ENCODE data around the gene ZNF496. TPM values are rescaled to one million over a fixed set of nuclear protein-coding genes. Genes with fewer than 3 reads are reported as not detected.

Gene ZNF496
- polyA plus RNA-seq, 4 donors = 1.6 to 16.1 (median 5.2) TPM

GRCh38 chr1:247329097-247329617 is 2.5 kb downstream of the ZNF496 start:
- Histone ChIP-seq H3K36me3 (ENCODE audit: control insufficient read depth in 3 of 3, insufficient read depth in 2 of 3, low read depth in 1 of 3, low read length in 3 of 3) (peaks cover 0 to 40% (median 6%) of the 10 kb centered on the region in 3 donors), H3K9me3 (ENCODE audit: control insufficient read depth in 2 of 2, insufficient read depth in 1 of 2, low read depth in 1 of 2, low read length in 1 of 2) (no peaks in the 10 kb centered on the region), H3K4me1 (ENCODE audit: control insufficient read depth in 3 of 3, insufficient read depth in 2 of 3, low read depth in 1 of 3, low read length in 2 of 3) (peaks cover 2 to 8% (median 4%) of the 10 kb centered on the region in 3 donors), H3K27ac (ENCODE audit: low read depth in 1 of 3, low read length in 2 of 3) (no peak overlapping the region), H3K4me3 (ENCODE audit: low read depth in 1 of 3, low read length in 3 of 3) (no peak overlapping the region), H3K27me3 (ENCODE audit: control insufficient read depth in 3 of 3, insufficient read depth in 3 of 3, low read length in 3 of 3) (no peaks in the 10 kb centered on the region)
- no peak for DNase-seq
- whole genome bisulfite sequencing, 3 donors = 97 to 99% (median 97%) methylated on average over 23 to 24 of the region's 24 CpGs
- FAIRE-seq = no peak

- no peak overlapping the region for H3K4me3 ChIP-seq (ENCODE audit: low read depth in 1 of 3, low read length in 3 of 3)
- H3K4me1 ChIP-seq (ENCODE audit: control insufficient read depth in 3 of 3, insufficient read depth in 2 of 3, low read depth in 1 of 3, low read length in 2 of 3) = peaks cover 2 to 8% (median 4%) of the 10 kb centered on the region in 3 donors
- no peaks in the 10 kb centered on the region for H3K27me3 ChIP-seq (ENCODE audit: control insufficient read depth in 3 of 3, insufficient read depth in 3 of 3, low read length in 3 of 3)
- no peak overlapping the region for H3K27ac ChIP-seq (ENCODE audit: low read depth in 1 of 3, low read length in 2 of 3)
- FAIRE-seq (no peak), DNase-seq (no peak)
- WGBS, 3 donors = 85 to 90% (median 88%) methylated on average over 5 of the region's 5 CpGs
- peaks cover 0 to 34% (median 6%) of the 10 kb centered on the region in 3 donors for H3K36me3 ChIP-seq (ENCODE audit: control insufficient read depth in 3 of 3, insufficient read depth in 2 of 3, low read depth in 1 of 3, low read length in 3 of 3)
- no peaks in the 10 kb centered on the region for H3K9me3 ChIP-seq (ENCODE audit: control insufficient read depth in 2 of 2, insufficient read depth in 1 of 2, low read depth in 1 of 2, low read length in 1 of 2)
These were observed 3.4 kb downstream of the ZNF496 start for GRCh38 chr1:247328311-247328710.

- peaks cover 0 to 43% (median 9%) of the 10 kb centered on the region in 3 donors for H3K36me3 ChIP-seq (ENCODE audit: control insufficient read depth in 3 of 3, insufficient read depth in 2 of 3, low read depth in 1 of 3, low read length in 3 of 3)
- 80 to 96% (median 81%) methylated on average over 8 of the region's 8 CpGs for WGBS, 3 donors
These were observed 5.1 kb downstream of the ZNF496 start for GRCh38 chr1:247326411-247327130.

GRCh38 chr1:247324923-247325322 is 6.7 kb downstream of the ZNF496 start:
- Histone ChIP-seq H3K27ac (ENCODE audit: low read depth in 1 of 3, low read length in 2 of 3) (no peak overlapping the region), H3K27me3 (ENCODE audit: control insufficient read depth in 3 of 3, insufficient read depth in 3 of 3, low read length in 3 of 3) (no peaks in the 10 kb centered on the region), H3K36me3 (ENCODE audit: control insufficient read depth in 3 of 3, insufficient read depth in 2 of 3, low read depth in 1 of 3, low read length in 3 of 3) (peaks cover 0 to 46% (median 9%) of the 10 kb centered on the region in 3 donors), H3K4me3 (ENCODE audit: low read depth in 1 of 3, low read length in 3 of 3) (no peak overlapping the region), H3K4me1 (ENCODE audit: control insufficient read depth in 3 of 3, insufficient read depth in 2 of 3, low read depth in 1 of 3, low read length in 2 of 3) (no peaks in the 10 kb centered on the region), H3K9me3 (ENCODE audit: control insufficient read depth in 2 of 2, insufficient read depth in 1 of 2, low read depth in 1 of 2, low read length in 1 of 2) (no peaks in the 10 kb centered on the region)
- FAIRE-seq (no peak), DNase-seq (peak in 1 of 2 donors; percentile 9)
- WGBS, 3 donors = 83 to 92% (median 89%) methylated on average over 2 of the region's 2 CpGs

More at GRCh38 chr1:247326411-247327130, 5.1 kb downstream of the ZNF496 start:
- H3K4me1 ChIP-seq (ENCODE audit: control insufficient read depth in 3 of 3, insufficient read depth in 2 of 3, low read depth in 1 of 3, low read length in 2 of 3) = peaks cover 2 to 8% (median 4%) of the 10 kb centered on the region in 3 donors
- H3K27me3 ChIP-seq (ENCODE audit: control insufficient read depth in 3 of 3, insufficient read depth in 3 of 3, low read length in 3 of 3) = no peaks in the 10 kb centered on the region
- H3K9me3 ChIP-seq (ENCODE audit: control insufficient read depth in 2 of 2, insufficient read depth in 1 of 2, low read depth in 1 of 2, low read length in 1 of 2) = no peaks in the 10 kb centered on the region
- DNase-seq (no peak), FAIRE-seq (no peak)
- no peak overlapping the region for H3K4me3 ChIP-seq (ENCODE audit: low read depth in 1 of 3, low read length in 3 of 3)
- no peak overlapping the region for H3K27ac ChIP-seq (ENCODE audit: low read depth in 1 of 3, low read length in 2 of 3)

GRCh38 chr1:247324204-247324787 is 7.4 kb downstream of the ZNF496 start:
- no peak for FAIRE-seq
- Histone ChIP-seq H3K27ac (ENCODE audit: low read depth in 1 of 3, low read length in 2 of 3) (no peak overlapping the region), H3K4me1 (ENCODE audit: control insufficient read depth in 3 of 3, insufficient read depth in 2 of 3, low read depth in 1 of 3, low read length in 2 of 3) (no peaks in the 10 kb centered on the region), H3K9me3 (ENCODE audit: control insufficient read depth in 2 of 2, insufficient read depth in 1 of 2, low read depth in 1 of 2, low read length in 1 of 2) (no peaks in the 10 kb centered on the region), H3K4me3 (ENCODE audit: low read depth in 1 of 3, low read length in 3 of 3) (no peak overlapping the region), H3K27me3 (ENCODE audit: control insufficient read depth in 3 of 3, insufficient read depth in 3 of 3, low read length in 3 of 3) (no peaks in the 10 kb centered on the region), H3K36me3 (ENCODE audit: control insufficient read depth in 3 of 3, insufficient read depth in 2 of 3, low read depth in 1 of 3, low read length in 3 of 3) (peaks cover 0 to 44% (median 9%) of the 10 kb centered on the region in 3 donors)
- WGBS, 3 donors = 88 to 98% (median 97%) methylated on average over 1 of the region's 1 CpG
- no peak for DNase-seq

GRCh38 chr1:247322849-247323586 is 8.6 kb downstream of the ZNF496 start:
- WGBS, 3 donors = 79 to 86% (median 79%) methylated on average over 12 of the region's 12 CpGs
- H3K4me3 ChIP-seq (ENCODE audit: low read depth in 1 of 3, low read length in 3 of 3) = no peak overlapping the region
- no peak for FAIRE-seq

GRCh38 chr1:247322442-247322841 is 9.2 kb downstream of the ZNF496 start:
- Histone ChIP-seq H3K4me3 (ENCODE audit: low read depth in 1 of 3, low read length in 3 of 3) (no peak overlapping the region), H3K4me1 (ENCODE audit: control insufficient read depth in 3 of 3, insufficient read depth in 2 of 3, low read depth in 1 of 3, low read length in 2 of 3) (no peaks in the 10 kb centered on the region), H3K9me3 (ENCODE audit: control insufficient read depth in 2 of 2, insufficient read depth in 1 of 2, low read depth in 1 of 2, low read length in 1 of 2) (no peaks in the 10 kb centered on the region), H3K36me3 (ENCODE audit: control insufficient read depth in 3 of 3, insufficient read depth in 2 of 3, low read depth in 1 of 3, low read length in 3 of 3) (peaks cover 0 to 32% (median 6%) of the 10 kb centered on the region in 3 donors), H3K27me3 (ENCODE audit: control insufficient read depth in 3 of 3, insufficient read depth in 3 of 3, low read length in 3 of 3) (no peaks in the 10 kb centered on the region), H3K27ac (ENCODE audit: low read depth in 1 of 3, low read length in 2 of 3) (no peak overlapping the region)
- WGBS, 3 donors = 80 to 87% (median 84%) methylated on average over 7 of the region's 7 CpGs
- no peak for FAIRE-seq
- DNase-seq = no peak

More at GRCh38 chr1:247322849-247323586, 8.6 kb downstream of the ZNF496 start:
- Histone ChIP-seq H3K27ac (ENCODE audit: low read depth in 1 of 3, low read length in 2 of 3) (peak overlapping the region in 1 of 3 donors; percentile 24), H3K4me1 (ENCODE audit: control insufficient read depth in 3 of 3, insufficient read depth in 2 of 3, low read depth in 1 of 3, low read length in 2 of 3) (no peaks in the 10 kb centered on the region), H3K9me3 (ENCODE audit: control insufficient read depth in 2 of 2, insufficient read depth in 1 of 2, low read depth in 1 of 2, low read length in 1 of 2) (no peaks in the 10 kb centered on the region), H3K36me3 (ENCODE audit: control insufficient read depth in 3 of 3, insufficient read depth in 2 of 3, low read depth in 1 of 3, low read length in 3 of 3) (peaks cover 0 to 34% (median 6%) of the 10 kb centered on the region in 3 donors), H3K27me3 (ENCODE audit: control insufficient read depth in 3 of 3, insufficient read depth in 3 of 3, low read length in 3 of 3) (no peaks in the 10 kb centered on the region)
- DNase-seq = no peak

- no peaks in the 10 kb centered on the region for H3K9me3 ChIP-seq (ENCODE audit: control insufficient read depth in 2 of 2, insufficient read depth in 1 of 2, low read depth in 1 of 2, low read length in 1 of 2)
These were observed 14.0 kb downstream of the ZNF496 start for GRCh38 chr1:247317702-247318101.

More at GRCh38 chr1:247317702-247318101, 14.0 kb downstream of the ZNF496 start:
- H3K36me3 ChIP-seq (ENCODE audit: control insufficient read depth in 3 of 3, insufficient read depth in 2 of 3, low read depth in 1 of 3, low read length in 3 of 3) = peaks cover 0 to 38% (median 2%) of the 10 kb centered on the region in 3 donors
- H3K27ac ChIP-seq (ENCODE audit: low read depth in 1 of 3, low read length in 2 of 3) = no peak overlapping the region
- DNase-seq (no peak), FAIRE-seq (no peak)
- H3K4me3 ChIP-seq (ENCODE audit: low read depth in 1 of 3, low read length in 3 of 3) = no peak overlapping the region
- 60 to 69% (median 65%) methylated on average over 3 of the region's 3 CpGs for whole genome bisulfite sequencing, 3 donors
- H3K27me3 ChIP-seq (ENCODE audit: control insufficient read depth in 3 of 3, insufficient read depth in 3 of 3, low read length in 3 of 3) = no peaks in the 10 kb centered on the region
- no peaks in the 10 kb centered on the region for H3K4me1 ChIP-seq (ENCODE audit: control insufficient read depth in 3 of 3, insufficient read depth in 2 of 3, low read depth in 1 of 3, low read length in 2 of 3)

Measured in small intestine (tissue), 7 donors.